ENCODE data around the gene GABBR2.

Gene GABBR2

DNA sequence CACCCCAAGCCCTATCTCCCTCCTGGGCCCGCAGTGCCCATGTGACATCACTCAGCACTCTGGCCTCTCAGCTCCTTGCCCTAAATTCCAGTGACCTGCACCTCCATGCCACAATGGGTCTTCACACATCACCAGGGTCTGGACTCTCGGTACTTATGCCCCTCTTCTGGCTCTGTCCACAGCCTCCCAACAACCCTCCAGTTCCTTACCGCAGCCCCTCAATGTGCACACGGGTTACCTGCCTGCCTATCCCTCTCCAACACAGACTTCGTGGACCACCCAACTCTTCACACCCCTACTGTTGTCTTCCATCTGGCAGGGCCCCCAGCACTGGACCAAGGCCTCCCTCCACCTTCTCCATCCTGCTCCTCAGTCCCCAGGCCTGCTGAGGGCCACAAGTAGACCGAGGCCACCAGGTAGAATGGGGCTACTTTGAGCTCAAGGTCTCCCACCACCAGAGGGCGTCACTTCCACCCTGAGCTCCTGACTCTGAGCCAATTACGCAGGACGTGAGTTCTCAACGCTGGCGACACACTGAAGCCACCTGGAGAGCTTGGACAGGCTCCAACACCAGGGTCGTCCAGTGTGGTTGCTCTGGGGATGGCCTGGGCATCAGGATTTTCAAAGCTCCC, 172.1 kb downstream of the GABBR2 start:
- H3K36me3 ChIP-seq (ENCODE audit: control insufficient read depth, insufficient read depth, low read length, severe bottlenecking) = no peaks in the 10 kb centered on the region
- no peak overlapping the region for H3K9ac ChIP-seq (ENCODE audit: low read length)
- no peak overlapping the region for H3K4me3 ChIP-seq (ENCODE audit: low read length)
- H3K4me1 ChIP-seq (ENCODE audit: control insufficient read depth, insufficient read depth, low read length) = no peaks in the 10 kb centered on the region
- H3K27me3 ChIP-seq (replicated peaks; ENCODE audit: control insufficient read depth, insufficient read depth, low read length) = peaks cover 16% of the 10 kb centered on the region
- DNase-seq (ENCODE audit: low read depth) = no peak
- no peaks in the 10 kb centered on the region for H3K9me3 ChIP-seq (ENCODE audit: control insufficient read depth, low read length)

DNA sequence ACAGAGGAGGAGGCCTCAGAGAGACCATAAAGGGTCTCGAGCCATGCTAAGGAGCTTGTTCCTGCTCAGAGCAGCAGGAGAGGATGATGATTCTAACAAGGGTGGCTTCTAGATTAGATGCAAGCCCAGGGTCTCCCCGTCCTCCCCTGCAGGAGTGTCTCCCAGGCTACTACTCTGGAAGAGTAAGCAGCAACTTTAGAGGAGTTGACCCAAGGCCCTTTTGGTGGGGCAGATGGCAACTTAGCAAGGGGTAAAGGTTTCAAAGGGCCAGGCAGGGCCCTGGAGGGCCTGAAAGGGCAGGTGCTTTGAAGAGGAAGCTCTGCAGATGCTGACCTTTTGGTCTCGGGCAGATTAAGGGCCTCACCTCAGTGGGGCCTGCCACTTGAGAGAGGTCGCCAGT, 174.9 kb downstream of the GABBR2 start:
- no peak overlapping the region for H3K4me3 ChIP-seq (ENCODE audit: low read length)

DNA sequence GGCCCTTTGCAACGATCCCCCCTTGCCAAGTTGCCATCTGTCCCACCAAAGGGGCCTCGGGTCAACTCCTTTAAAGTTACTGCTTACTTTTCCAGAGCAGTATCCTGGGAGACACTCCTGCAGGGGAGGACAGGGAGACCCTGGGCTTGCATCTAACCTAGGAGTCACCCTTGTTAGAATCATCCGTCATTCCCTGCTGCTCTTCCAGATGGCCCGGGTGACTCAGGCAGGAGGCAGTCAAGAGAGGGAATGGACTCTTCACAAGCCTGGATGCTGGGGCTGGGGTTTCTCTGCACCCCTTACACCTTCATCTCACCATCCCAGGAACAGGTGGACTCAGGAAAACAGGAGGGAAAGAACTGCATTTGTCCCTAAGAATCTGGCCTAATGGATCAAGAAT, 175.6 kb downstream of the GABBR2 start:
- H3K27me3 ChIP-seq (replicated peaks; ENCODE audit: control insufficient read depth, insufficient read depth, low read length) = peaks cover 20% of the 10 kb centered on the region
- H3K9ac ChIP-seq (ENCODE audit: low read length) = no peak overlapping the region

More for the DNA sequence above, 174.9 kb downstream of the GABBR2 start:
- Histone ChIP-seq H3K9ac (ENCODE audit: low read length) (no peak overlapping the region), H3K4me1 (ENCODE audit: control insufficient read depth, insufficient read depth, low read length) (no peaks in the 10 kb centered on the region), H3K9me3 (ENCODE audit: control insufficient read depth, low read length) (no peaks in the 10 kb centered on the region), H3K36me3 (ENCODE audit: control insufficient read depth, insufficient read depth, low read length, severe bottlenecking) (no peaks in the 10 kb centered on the region), H3K27me3 (replicated peaks; ENCODE audit: control insufficient read depth, insufficient read depth, low read length) (peaks cover 20% of the 10 kb centered on the region)
- no peak for DNase-seq (ENCODE audit: low read depth)

DNA sequence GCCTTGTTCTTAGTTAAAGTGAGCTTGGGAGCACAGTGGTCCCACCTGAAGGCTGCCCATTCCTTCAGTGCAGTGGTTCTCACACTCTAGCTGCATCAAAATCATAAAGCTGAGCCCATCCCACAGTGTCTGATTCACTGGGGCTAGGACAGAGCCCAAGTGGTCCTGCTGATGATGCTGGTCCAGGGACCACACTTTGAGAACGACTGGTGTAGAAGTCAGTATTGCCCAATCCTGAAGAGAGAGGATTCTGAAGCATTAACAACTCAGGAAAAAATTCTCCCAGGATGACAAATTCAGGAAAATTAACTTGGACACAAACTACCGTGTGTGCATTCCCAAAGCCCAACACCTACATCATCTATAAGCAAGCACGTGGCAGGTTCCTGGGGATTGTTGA, 176.2 kb downstream of the GABBR2 start:
- DNase-seq (ENCODE audit: low read depth) = no peak
- Histone ChIP-seq H3K36me3 (ENCODE audit: control insufficient read depth, insufficient read depth, low read length, severe bottlenecking) (no peaks in the 10 kb centered on the region), H3K27me3 (replicated peaks; ENCODE audit: control insufficient read depth, insufficient read depth, low read length) (peaks cover 20% of the 10 kb centered on the region), H3K9ac (ENCODE audit: low read length) (no peak overlapping the region), H3K4me1 (ENCODE audit: control insufficient read depth, insufficient read depth, low read length) (no peaks in the 10 kb centered on the region), H3K4me3 (ENCODE audit: low read length) (no peak overlapping the region), H3K9me3 (ENCODE audit: control insufficient read depth, low read length) (no peaks in the 10 kb centered on the region)

More for the DNA sequence above, 175.6 kb downstream of the GABBR2 start:
- Histone ChIP-seq H3K36me3 (ENCODE audit: control insufficient read depth, insufficient read depth, low read length, severe bottlenecking) (no peaks in the 10 kb centered on the region), H3K4me3 (ENCODE audit: low read length) (no peak overlapping the region), H3K4me1 (ENCODE audit: control insufficient read depth, insufficient read depth, low read length) (no peaks in the 10 kb centered on the region), H3K9me3 (ENCODE audit: control insufficient read depth, low read length) (no peaks in the 10 kb centered on the region)
- no peak for DNase-seq (ENCODE audit: low read depth)

DNA sequence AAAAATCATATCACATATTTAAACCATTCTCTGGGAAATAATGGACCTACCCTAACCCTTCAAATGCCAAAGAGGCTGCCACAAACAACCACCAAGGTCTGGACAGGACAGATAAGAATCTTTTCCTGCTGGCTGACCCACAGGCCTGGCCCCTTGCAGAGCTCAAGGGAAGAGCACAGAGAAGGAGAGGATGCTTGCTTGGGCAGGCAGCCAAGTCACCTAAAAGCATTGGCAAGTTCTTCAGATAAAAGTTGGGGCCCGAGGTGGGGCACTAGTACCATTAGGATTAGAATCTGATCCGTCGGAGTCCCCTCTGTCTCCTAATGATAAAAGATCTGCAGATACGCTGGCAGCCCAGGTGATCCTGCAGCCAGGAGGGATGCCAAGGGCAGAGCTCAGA, 176.6 kb downstream of the GABBR2 start:
- DNase-seq (ENCODE audit: low read depth) = no peak
- Histone ChIP-seq H3K27me3 (replicated peaks; ENCODE audit: control insufficient read depth, insufficient read depth, low read length) (peaks cover 20% of the 10 kb centered on the region), H3K9ac (ENCODE audit: low read length) (no peak overlapping the region), H3K36me3 (ENCODE audit: control insufficient read depth, insufficient read depth, low read length, severe bottlenecking) (no peaks in the 10 kb centered on the region), H3K4me3 (ENCODE audit: low read length) (no peak overlapping the region), H3K4me1 (ENCODE audit: control insufficient read depth, insufficient read depth, low read length) (no peaks in the 10 kb centered on the region), H3K9me3 (ENCODE audit: control insufficient read depth, low read length) (no peaks in the 10 kb centered on the region)

DNA sequence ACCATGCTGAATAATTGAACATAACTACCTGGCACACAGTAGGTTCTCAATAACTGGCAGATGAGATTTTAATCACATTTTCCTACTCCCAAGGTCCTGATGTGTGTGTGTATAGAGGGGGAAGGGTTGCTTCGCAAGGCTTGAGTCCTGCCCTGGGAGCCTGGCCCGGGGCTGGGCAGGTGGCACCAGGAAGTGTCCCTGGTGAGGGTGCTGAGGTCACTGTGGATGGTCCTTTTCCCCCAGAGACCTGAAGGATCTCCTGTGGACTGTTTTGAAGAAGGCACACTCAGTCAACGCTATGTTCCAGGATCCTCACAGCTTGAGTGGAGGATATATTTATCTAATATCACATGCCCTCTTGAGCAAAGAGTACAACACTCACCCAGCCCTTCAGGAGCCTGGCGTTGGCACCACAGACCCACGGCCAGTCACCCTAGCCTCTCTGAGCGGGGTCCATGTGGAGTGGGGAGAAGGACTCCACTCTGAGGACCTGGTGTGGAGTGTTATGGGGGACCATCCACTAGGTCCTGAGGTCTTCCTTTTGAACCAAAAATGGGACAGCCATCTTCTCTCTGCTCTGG, 177.8 kb downstream of the GABBR2 start:
- Histone ChIP-seq H3K9me3 (ENCODE audit: control insufficient read depth, low read length) (no peaks in the 10 kb centered on the region), H3K9ac (ENCODE audit: low read length) (no peak overlapping the region), H3K4me3 (ENCODE audit: low read length) (no peak overlapping the region), H3K27me3 (replicated peaks; ENCODE audit: control insufficient read depth, insufficient read depth, low read length) (peaks cover 17% of the 10 kb centered on the region), H3K4me1 (ENCODE audit: control insufficient read depth, insufficient read depth, low read length) (no peaks in the 10 kb centered on the region), H3K36me3 (ENCODE audit: control insufficient read depth, insufficient read depth, low read length, severe bottlenecking) (no peaks in the 10 kb centered on the region)
- no peak for DNase-seq (ENCODE audit: low read depth)

DNA sequence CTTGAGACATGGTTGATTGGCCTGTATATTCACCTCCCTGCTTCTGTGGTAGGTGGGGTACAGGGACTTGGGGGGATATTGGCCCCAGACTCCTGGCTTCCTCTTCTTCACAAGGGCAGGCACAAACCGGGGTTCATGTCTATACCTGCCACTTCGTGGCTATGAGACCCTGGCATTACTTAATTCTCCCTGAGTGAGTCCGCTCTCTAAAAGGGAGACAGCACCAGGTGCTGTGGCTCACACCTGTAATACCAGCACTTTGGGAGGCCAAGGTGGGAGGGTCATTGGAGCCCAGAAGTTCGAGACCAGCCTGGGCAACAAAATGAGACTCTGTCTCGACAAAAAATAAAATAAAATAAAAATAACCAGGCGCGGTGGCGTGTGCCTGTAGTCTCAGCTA, 178.5 kb downstream of the GABBR2 start:
- H3K9me3 ChIP-seq (ENCODE audit: control insufficient read depth, low read length) = no peaks in the 10 kb centered on the region
- H3K4me3 ChIP-seq (ENCODE audit: low read length) = no peak overlapping the region
- no peak for DNase-seq (ENCODE audit: low read depth)
- H3K36me3 ChIP-seq (ENCODE audit: control insufficient read depth, insufficient read depth, low read length, severe bottlenecking) = no peaks in the 10 kb centered on the region
- no peaks in the 10 kb centered on the region for H3K4me1 ChIP-seq (ENCODE audit: control insufficient read depth, insufficient read depth, low read length)
- H3K27me3 ChIP-seq (replicated peaks; ENCODE audit: control insufficient read depth, insufficient read depth, low read length) = peaks cover 17% of the 10 kb centered on the region
- no peak overlapping the region for H3K9ac ChIP-seq (ENCODE audit: low read length)

DNA sequence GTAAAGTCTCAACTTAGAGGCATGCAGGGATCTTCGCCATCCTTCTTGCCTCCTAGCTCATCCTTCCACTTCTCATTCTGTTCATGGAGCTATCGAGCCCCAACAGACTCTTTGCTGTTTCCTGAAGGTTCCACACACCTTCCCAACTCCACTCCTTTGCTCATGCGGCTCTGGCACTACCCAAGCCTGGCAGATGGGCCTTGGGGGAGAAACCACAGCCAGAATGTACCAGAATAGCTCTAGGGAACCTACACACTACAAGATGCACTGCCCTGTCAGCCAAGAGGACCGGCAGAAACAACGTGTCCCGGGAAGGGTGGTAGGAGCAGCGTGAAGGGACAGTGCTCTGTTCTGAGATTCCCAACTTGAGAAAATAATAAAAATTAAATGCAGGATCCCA, 178.9 kb downstream of the GABBR2 start:
- no peak overlapping the region for H3K9ac ChIP-seq (ENCODE audit: low read length)
- H3K27me3 ChIP-seq (replicated peaks; ENCODE audit: control insufficient read depth, insufficient read depth, low read length) = peaks cover 17% of the 10 kb centered on the region
- no peaks in the 10 kb centered on the region for H3K36me3 ChIP-seq (ENCODE audit: control insufficient read depth, insufficient read depth, low read length, severe bottlenecking)
- no peak for DNase-seq (ENCODE audit: low read depth)
- H3K4me3 ChIP-seq (ENCODE audit: low read length) = no peak overlapping the region
- no peaks in the 10 kb centered on the region for H3K4me1 ChIP-seq (ENCODE audit: control insufficient read depth, insufficient read depth, low read length)
- no peaks in the 10 kb centered on the region for H3K9me3 ChIP-seq (ENCODE audit: control insufficient read depth, low read length)

DNA sequence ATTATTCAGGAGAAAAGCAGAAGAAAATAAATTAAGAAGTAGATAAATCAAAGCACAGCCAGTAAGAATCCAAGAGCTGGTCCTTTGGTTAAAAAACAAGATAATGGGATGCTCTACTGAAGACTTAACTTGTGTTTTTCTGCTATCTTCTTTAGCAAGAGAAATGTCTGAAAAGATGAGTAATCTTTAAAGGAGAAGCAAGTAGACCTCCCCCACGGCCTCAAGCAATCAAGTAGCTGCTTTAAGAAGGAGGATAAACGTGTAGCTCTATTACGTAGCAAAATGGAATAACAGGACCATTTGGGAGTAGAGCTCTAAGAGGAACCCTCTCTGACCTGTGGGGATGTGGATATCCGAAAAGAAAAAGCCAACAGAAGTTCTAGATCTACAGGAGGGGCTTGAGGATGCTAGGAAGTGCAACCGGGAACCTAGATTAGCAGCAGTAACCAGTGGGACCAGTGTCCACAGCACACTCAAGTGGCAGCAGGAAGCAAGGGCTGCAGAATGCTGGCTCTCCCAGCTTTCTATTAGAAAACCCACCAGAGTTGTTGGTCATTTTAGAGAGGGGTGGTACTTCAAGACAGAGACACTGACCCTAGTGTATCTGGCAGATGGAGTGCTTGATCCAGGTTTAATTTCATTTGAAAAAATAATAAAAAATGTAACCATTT, 185.4 kb downstream of the GABBR2 start:
- no peaks in the 10 kb centered on the region for H3K27me3 ChIP-seq (replicated peaks; ENCODE audit: control insufficient read depth, insufficient read depth, low read length)
- no peak for DNase-seq (ENCODE audit: low read depth)
- no peaks in the 10 kb centered on the region for H3K4me1 ChIP-seq (ENCODE audit: control insufficient read depth, insufficient read depth, low read length)
- H3K4me3 ChIP-seq (ENCODE audit: low read length) = no peak overlapping the region
- no peaks in the 10 kb centered on the region for H3K36me3 ChIP-seq (ENCODE audit: control insufficient read depth, insufficient read depth, low read length, severe bottlenecking)
- H3K9ac ChIP-seq (ENCODE audit: low read length) = no peak overlapping the region
- no peaks in the 10 kb centered on the region for H3K9me3 ChIP-seq (ENCODE audit: control insufficient read depth, low read length)

DNA sequence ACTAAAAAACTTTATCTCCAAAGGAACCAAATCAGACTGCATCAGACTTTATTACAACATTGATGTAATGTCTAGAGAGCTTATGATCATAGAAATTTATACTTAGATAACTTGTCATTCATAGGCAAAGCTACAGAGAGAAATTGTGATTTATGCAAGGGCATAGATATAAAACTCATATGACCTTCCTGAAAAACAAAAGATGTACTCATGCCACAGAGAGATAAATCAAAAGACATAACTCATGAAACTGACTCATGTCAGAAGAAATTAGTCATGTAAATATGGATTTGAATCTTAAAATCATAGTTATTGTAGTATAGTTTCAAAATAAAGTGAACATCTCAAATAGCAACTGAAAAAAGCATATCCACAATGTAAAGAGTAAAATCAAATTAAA, 186.2 kb downstream of the GABBR2 start:
- H3K27me3 ChIP-seq (replicated peaks; ENCODE audit: control insufficient read depth, insufficient read depth, low read length) = no peaks in the 10 kb centered on the region
- no peaks in the 10 kb centered on the region for H3K36me3 ChIP-seq (ENCODE audit: control insufficient read depth, insufficient read depth, low read length, severe bottlenecking)
- no peaks in the 10 kb centered on the region for H3K9me3 ChIP-seq (ENCODE audit: control insufficient read depth, low read length)
- H3K9ac ChIP-seq (ENCODE audit: low read length) = no peak overlapping the region
- H3K4me1 ChIP-seq (ENCODE audit: control insufficient read depth, insufficient read depth, low read length) = no peaks in the 10 kb centered on the region
- H3K4me3 ChIP-seq (ENCODE audit: low read length) = no peak overlapping the region
- no peak for DNase-seq (ENCODE audit: low read depth)

DNA sequence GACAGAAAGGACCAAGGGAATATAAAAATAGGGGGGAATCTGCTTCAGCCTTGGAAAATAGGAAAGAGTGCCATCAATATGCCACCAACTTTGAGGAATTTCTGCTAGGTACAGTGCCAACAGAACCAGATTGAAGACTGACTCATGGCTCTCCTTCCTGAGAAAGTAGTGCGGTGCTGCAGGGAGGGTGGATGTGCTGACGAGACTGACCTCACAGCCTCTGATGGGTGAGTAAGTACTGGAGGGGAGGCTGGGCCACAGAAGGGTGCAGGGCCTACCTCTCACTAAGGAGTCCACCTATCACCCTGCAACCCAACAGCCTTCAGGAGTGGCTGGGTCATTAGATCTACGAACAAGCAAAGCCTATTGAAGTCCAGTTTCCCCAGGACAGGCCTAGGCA, 187.6 kb downstream of the GABBR2 start:
- Histone ChIP-seq H3K9me3 (ENCODE audit: control insufficient read depth, low read length) (no peaks in the 10 kb centered on the region), H3K36me3 (ENCODE audit: control insufficient read depth, insufficient read depth, low read length, severe bottlenecking) (no peaks in the 10 kb centered on the region), H3K4me3 (ENCODE audit: low read length) (no peak overlapping the region), H3K4me1 (ENCODE audit: control insufficient read depth, insufficient read depth, low read length) (no peaks in the 10 kb centered on the region), H3K27me3 (replicated peaks; ENCODE audit: control insufficient read depth, insufficient read depth, low read length) (no peaks in the 10 kb centered on the region), H3K9ac (ENCODE audit: low read length) (no peak overlapping the region)
- DNase-seq (ENCODE audit: low read depth) = no peak

Data from adipocyte (in vitro differentiated cells).